Stimulated activated CD8-positive, alpha-beta memory T cell treated with anti-CD3 and anti-CD28 coated beads, Interleukin-12 subunit alpha, Interleukin-12 subunit beta, amount 100 ng/mL, for 4 hours (primary cell): ENCODE data around the gene RALGPS2.

Source experiments
- DNase-seq: peaks from one replicate; pipeline ENCODE4 v3.0.0-alpha.2; 2020; ENCODE audit warnings: low read depth

RALGPS2 gene

DNA sequence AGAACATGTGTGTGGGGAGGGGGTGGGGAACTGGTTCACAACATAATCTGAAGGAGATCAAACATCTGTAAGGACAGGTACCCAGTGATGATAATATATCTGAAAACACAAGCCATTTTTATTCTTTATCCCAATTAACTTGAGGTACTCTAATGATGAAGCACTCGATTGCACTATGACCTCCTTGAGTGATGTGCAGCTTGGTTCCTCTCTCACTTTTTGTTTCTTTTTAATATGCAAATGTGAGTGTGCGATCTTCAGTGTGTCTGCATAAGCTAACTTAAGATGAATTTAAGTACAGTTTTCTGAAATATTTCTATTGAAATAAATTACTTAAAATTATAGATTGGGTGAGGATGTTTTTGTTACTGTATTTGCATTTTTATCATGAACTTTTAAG, 196.5 kb downstream of the RALGPS2 start:
- no peak for DNase-seq

DNA sequence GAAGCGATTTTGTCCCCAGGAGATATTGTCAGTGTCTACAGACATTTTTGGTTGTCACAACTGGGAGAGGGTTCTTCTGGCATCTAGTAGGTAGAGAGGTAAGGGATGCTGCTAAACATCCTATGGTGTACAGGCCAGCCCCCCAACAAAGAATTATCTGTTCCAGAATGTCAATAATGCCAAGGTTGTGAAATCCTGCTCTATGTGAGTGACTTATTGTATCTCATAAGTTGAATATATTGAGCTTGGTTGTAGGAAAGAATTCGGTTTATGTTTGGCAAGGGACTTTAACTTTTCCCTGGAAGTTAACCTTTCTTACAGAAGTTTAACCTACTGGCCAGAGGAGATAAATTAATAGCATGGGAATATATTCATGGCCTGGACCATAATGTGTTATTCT, 198.5 kb downstream of the RALGPS2 start:
- DNase-seq = no peak

DNA sequence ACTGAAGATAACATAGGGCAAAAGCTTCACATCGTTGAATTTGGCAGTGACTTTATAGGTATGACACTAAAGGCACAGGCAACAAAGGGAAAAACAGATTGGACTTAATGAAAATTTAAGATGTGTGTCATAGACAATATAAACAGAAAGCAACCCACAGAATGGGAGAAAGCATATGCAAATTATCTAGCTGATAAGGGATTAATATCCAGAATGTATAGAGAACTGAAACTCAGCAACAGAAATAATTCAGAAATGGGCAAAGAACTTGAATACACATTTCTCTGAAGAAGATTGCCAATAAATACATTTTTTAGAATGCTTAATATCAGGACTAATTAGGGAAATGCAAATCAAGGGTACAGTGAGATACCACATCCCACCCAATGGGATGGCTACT, 201.0 kb downstream of the RALGPS2 start:
- no peak for DNase-seq

DNA sequence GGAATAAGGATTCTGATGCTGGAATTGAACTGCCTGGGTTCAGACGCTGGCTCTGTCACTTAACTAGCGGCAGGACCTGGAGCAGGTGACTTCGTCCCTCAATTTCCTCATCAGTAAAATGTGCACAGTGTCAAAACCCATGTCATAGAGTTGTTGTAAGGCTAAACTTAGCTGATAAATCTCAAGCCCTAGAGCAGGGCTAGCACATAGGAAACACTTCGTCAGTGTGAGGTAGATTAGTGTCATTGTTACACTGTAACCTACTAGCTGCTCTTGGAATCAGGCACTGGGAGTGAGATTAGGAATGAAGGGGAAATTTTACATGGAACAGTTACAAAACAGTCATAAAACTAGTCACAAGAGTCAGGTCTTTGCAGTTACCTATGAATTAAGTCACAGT, 202.0 kb downstream of the RALGPS2 start:
- DNase-seq = no peak

GRCh38 chr1:178928041-178928440, 203.0 kb downstream of the RALGPS2 start:
- no peak for DNase-seq

DNA sequence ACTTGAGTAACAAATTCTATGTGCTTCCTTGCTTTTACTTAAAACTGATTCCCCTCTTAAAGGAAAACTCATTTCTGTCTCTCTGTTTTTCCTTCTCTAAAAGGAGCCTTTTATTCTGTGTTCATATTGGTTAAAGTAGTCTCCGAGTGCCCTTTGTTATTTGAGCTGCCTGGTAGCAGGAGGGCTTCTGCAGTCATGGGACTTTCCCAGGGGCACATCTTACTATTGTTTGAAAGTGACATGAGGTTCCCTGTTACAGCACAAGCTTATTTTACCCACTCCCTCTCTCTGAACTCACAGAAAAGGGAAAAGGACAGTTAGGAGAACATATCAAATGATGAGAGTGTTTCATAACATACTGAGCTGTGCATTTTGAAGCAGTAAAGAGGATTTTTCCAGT, 203.9 kb downstream of the RALGPS2 start:
- DNase-seq = no peak

DNA sequence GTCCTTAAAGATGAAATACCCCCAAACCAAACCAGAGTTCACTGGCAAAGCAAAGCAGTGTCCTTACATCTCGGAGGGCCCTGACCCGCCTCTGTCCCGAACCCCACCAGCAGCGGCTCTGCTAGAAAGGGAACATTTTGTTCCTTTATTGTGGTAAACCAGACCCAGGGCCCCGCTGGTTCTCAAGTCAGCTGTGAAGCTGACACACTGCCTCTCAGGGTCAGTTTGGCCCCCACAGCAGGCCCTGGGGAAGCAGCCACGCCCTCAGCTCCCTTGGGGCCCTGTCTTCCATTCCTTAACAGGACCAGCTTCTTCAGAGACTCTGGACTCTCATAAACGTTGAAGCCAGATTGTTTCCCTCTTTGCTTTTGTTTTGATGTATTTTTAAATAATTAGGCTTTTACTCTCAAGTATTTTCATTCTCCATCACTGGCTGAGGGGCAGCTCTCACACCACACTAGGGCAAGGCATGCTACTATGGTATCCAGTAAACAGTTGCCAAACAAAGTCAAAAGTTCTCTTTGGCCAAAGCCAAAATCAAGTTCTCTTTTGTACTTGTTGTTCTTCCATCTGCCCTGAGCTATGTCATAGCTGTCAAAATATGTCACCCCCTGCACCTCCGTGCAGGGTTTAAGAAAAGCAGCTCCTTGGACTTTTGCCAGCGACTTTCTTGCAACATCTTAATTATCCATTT, 207.0 kb downstream of the RALGPS2 start:
- DNase-seq = no peak

DNA sequence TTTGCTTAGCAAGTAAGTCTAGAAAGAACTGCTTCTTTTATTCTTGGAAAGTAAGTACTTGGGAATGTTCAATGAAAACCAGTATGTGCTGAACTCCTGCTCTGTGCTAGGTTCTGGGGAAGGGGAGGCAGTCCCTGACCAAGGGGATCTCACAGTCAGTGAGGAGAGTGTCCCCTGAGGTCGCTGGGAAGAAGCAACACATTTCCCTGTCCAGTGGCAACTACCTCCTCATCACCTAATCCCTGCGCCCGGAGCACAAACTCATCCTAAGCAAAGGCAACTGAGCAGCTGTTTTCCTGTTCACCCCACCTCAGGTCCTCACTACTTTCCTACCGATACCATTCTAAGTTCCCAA, 207.5 kb downstream of the RALGPS2 start:
- DNase-seq = no peak

DNA sequence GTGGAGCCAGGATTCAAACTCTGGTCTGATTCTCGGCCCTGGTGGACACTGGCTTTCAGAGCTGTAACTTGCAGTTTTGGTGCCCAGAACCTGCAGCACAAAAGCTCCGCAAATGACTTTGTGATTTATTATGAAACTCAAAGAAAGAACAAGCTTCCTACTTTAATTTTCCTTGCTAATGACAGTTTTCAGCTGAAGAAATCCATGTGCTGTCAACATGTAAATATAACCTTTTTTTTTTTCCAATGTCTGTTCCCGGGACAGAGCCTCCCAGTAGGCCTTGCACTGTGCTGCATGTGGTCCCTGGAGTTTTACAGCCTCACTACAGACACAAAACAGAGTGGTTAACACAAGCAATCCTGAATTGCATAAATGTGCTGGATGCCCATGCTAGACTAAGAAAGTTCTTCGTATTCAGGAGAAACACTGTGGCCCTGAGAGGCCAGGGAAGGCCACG, 208.1 kb downstream of the RALGPS2 start:
- no peak for DNase-seq

DNA sequence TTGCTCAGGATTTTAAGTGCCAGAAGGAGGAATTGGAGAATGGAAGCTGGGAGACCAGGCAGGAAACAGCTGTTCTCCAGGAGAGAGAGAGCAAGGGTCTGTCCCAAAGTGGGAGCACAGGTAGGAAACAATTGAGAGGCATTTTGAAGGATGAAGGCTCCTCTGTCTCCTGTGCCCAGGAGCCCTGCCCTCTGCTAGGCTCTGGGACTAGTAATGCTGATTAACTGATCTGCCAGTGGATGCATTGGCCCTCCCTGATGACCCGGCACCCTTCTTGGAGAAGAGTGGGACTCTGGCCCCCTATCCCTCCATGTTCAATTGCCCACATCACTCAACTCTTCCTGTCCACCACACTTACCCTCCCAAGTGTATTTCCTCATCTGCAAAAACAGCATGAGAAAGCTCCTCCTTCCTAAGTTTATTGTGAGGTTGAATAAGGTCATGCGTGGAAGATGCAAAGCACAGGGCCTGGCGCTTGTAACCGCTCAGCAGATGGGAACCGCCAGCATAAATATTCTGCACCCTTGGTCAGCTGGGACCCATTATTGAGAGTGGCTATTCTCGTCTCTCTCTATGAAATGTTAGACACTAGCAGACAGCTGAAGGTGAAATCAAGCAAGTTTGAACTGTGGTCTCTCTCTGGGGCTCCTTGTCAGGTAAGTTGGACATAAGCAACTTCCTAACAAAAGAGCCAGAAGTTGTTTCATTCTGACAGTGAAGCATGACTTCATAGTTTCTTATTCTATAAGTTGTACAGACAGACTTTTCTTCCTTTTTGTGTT, 208.9 kb downstream of the RALGPS2 start:
- DNase-seq = no peak

- DNase-seq = no peak
Observed at GRCh38 chr1:178934546-178934945, 209.5 kb downstream of the RALGPS2 start.

DNA sequence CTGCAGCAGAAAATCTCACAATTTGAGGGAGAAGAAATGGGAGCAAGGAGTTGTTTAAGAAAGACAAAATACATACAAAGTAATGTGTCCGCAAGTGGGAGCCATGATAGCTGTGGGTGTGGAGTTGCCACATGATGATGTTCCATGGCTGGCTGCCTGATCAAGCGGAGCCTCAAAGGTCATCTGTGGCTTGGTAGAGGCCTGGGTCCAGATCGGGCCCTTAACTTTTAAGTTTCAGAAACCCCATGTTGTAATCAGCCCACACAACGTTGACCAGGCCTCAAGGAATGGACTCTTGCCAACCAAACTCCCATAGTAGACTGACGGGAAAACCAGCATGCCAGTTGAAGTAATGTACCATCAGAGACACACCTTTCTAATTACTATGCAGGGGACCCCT, 210.6 kb downstream of the RALGPS2 start:
- no peak for DNase-seq

- DNase-seq = no peak
Observed at GRCh38 chr1:178937695-178938094, 212.7 kb downstream of the RALGPS2 start.

DNA sequence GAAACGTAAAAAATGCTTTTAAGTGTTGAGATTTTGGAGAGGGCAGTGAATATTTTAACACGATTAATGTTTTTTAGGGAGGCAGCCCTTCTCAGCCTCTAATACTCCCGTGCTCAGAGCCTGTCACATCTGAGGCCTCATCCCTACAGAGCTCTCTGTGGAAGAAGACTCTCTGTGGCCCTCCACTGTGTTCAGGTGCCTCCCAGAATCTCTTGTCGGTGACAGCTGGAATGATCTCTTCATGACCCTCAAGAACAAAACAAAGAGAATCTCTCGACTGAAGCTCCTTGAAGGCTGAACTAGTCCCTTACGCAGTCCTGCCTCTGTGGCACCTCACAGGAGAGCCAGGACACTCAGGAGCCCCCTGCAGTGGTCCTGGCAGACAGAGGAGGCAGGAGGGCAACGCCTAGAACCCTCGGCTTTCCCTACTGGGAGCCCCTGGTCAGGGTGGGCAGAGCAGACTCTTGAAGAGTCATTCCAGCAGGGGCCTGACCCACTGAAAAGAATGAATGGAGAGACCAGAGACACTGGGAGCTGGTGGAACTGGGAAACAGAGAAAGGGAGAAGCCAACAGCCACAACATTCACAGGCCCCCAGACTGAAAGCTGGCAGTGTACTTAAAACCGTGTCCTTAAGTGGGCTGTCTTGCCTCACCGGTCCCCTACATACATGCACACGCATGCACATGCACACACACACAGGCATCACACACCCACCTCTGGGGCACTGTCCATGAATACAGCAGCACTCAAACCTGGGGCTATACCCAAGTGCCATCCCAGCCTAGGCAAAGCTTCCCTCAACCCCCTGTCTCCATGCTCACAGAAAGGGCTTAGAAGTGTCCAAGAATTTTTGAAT, 213.3 kb downstream of the RALGPS2 start:
- no peak for DNase-seq

DNA sequence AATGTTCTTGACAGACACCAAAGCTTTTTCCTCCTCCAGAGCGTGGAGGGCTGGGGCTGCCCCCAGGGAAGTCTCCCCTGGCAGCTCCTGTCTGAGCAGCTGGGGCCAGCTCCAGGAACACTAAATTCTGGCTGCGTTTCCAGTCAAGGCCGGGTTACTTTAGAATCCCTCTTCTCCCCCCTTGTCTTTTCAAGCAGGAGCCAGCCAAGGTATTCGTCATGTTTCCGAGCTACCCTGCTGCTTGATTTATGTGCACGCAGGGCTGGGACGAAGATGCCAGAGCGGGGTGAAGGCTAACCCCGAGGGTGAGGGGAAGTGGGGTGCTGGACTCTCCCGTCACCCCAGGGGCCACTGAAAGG, 213.9 kb downstream of the RALGPS2 start:
- no peak for DNase-seq

DNA sequence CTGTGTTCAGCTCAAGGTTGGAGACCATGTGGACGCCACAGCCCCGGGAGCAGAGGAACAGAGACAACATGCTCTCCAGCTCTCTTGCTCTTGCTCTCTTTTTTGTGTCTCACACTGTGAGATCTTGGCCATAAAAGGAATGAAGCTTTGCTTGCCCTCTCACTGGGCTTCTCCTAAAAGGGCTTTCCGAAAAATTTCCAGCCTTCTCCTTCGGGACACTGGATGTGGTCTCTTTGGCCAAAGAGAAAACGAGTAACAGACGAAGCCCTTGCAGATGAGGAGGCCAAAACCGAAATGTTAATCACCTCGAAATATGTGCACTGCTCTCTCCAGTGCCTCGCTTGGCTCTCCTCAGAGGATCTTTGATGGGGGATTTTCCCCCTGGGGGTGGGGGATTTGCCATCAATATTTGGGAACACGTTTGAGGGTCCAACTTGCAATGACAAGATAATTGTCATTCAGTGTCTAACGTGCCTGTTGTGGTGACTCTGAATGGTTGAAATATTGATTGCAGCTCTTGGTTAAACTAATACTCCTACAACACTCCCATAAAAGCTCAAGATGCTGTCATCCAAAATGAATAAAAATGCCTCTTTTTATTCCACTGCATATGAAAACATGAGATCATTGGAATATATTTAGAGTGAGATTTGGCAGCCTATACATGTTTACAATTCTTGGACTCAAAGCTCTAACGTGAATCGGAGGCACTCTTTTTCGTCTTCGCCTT, 214.5 kb downstream of the RALGPS2 start:
- DNase-seq = no peak

GRCh38 chr1:178940068-178940765, 215.2 kb downstream of the RALGPS2 start:
- DNase-seq = no peak

DNA sequence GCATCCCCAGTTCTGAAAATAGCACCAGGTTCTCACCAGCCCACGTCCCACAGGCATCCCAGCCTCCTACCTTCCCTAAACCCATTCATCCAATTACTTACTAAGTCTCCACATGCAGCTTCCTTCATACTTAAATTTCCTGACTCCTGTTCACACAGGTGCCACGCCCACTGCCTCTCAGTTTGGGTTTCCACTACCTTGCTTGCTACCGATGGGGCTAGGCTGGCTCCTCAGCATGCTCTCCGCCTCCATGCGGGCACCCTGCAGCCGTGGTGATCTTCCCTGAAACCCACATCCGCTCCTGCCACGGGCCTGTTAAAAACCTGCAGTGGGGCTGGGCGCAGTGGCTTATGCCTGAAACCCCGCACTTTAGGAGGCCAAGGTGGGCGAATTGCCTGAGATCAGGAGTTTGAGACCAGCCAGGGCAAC, 216.2 kb downstream of the RALGPS2 start:
- no peak for DNase-seq

- no peak for DNase-seq
Observed at GRCh38 chr1:178941849-178942248, 216.8 kb downstream of the RALGPS2 start.

DNA sequence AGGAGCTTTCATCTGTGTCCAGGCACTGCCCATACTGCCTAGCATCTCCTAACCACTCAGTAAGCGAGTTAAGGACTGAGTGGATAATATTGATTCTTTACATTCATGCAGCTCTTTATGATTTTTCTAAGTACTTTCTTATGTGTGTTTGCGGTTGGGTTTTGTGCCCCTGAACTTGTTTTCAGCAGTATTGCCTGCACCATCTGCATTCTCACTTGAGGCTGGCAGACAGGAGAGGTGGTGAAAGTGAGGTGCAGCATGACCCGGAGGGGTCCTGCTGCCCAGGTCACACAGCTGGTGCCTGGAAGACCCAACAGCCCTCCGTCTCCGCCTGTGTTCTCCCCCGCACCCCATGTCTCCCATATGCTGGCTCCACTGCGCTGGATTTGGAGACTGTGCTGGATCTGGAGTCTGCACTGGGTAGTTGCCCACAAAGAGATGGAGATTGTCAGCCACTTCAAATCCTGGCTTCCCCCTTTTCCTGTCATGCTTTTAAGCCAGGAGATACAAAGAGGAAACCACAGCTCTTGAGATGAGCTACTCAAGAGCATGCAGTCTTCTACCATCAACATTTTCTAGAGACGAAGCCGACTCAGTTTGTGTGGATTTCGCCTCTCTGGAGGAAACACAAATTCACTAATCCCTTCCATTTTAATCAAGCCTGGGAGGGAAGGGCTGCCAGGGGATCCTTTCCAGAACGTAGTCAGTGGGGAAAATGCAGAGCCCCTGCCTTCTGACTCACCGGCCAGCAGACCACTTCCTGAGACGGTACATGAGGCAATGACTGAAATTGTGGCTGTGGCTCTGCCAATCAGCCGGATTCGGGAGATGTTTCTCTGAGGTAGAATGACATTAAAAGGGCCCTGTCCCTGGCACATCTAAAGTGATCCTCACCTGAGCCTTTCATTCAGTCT, 217.5 kb downstream of the RALGPS2 start:
- DNase-seq = no peak
